SK-N-MC (cell line): Measurements from ENCODE around the gene SYPL2.

Experiments
- EZH2 ChIP-seq: fragments of 200-600 bp; sonication (generic); IDR thresholded peaks from one replicate; pipeline ENCODE4 v1.6.1; 2017; ENCODE audit warnings: antibody characterized with exemption
- POLR2AphosphoS5 ChIP-seq: IDR thresholded peaks from 2 replicates; pipeline ENCODE4 v1.6.1; 2012; ENCODE audit warnings: mild to moderate bottlenecking, low read depth, low read length, borderline replicate concordance

GRCh38 chr1:109495738-109496137, 29.4 kb downstream of the SYPL2 start:
- TF ChIP-seq POLR2AphosphoS5: no peak
- no peak for TF ChIP-seq EZH2
